HG03460 (cell line): ENCODE measurements around the gene CC2D1A.

Source experiments
- ATAC-seq: cut with Tn5 transposase; IDR thresholded peaks from one replicate; pipeline ENCODE4 v1.9.1; 2021; ENCODE audit not compliant: unreplicated experiment

The CC2D1A gene

GRCh38 chr19:13932911-13933393 lies 27.0 kb downstream of the CC2D1A start:
- no peak for ATAC-seq

- ATAC-seq = no peak
These were observed 28.7 kb downstream of the CC2D1A start for GRCh38 chr19:13934785-13935109.

- no peak for ATAC-seq
These were observed 29.9 kb downstream of the CC2D1A start for GRCh38 chr19:13935765-13936510.

GRCh38 chr19:13937479-13938300 lies 31.7 kb downstream of the CC2D1A start:
- no peak for ATAC-seq

GRCh38 chr19:13938301-13939064 lies 32.5 kb downstream of the CC2D1A start, which contains the start of gene PODNL1:
Gene PODNL1, minus strand, starts transcription at chr19:13938417. Its CDS starts 236 bp downstream, at chr19:13938181.
- no peak for ATAC-seq

- ATAC-seq = no peak
These were observed 36.2 kb downstream of the CC2D1A start for GRCh38 chr19:13942023-13942684.

GRCh38 chr19:13946414-13946813 lies 40.4 kb downstream of the CC2D1A start:
- no peak for ATAC-seq

GRCh38 chr19:13951043-13951442 lies 45.0 kb downstream of the CC2D1A start:
- no peak for ATAC-seq

- ATAC-seq = no peak
These were observed 45.8 kb downstream of the CC2D1A start for GRCh38 chr19:13951799-13952153.

- ATAC-seq = peak; percentile 96
These were observed 46.3 kb downstream of the CC2D1A start, which contains the start of gene DCAF15 for GRCh38 chr19:13952154-13952930. Gene DCAF15, plus strand, starts transcription at chr19:13952509. Its CDS starts 4 bp downstream, at chr19:13952513.

- no peak for ATAC-seq
These were observed 47.0 kb downstream of the CC2D1A start for GRCh38 chr19:13952931-13953531.

GRCh38 chr19:13954185-13954584 lies 48.2 kb downstream of the CC2D1A start:
- ATAC-seq = no peak

GRCh38 chr19:13955662-13956364 lies 49.8 kb downstream of the CC2D1A start:
- ATAC-seq = no peak

- ATAC-seq = no peak
These were observed 50.4 kb downstream of the CC2D1A start for GRCh38 chr19:13956365-13956744.

- no peak for ATAC-seq
These were observed 51.0 kb downstream of the CC2D1A start for GRCh38 chr19:13957051-13957450.

GRCh38 chr19:13958043-13958442 lies 52.0 kb downstream of the CC2D1A start:
- ATAC-seq = no peak

GRCh38 chr19:13959141-13959961 lies 53.4 kb downstream of the CC2D1A start:
- no peak for ATAC-seq
